ENCODE measurements around the gene GRID1. TPM values are rescaled to one million over a fixed set of nuclear protein-coding genes. Genes with fewer than 3 reads are reported as not detected.

GRID1 gene
- total and polyA plus RNA-seq, 9 of the 15 experiments (the other 6 are each of a cell fraction or from before 2014, with no cell fraction given), result 0.01 to 7.2 (median 1.2) TPM

- Histone ChIP-seq H3K4me1 (replicated peaks in 1 of 2; ENCODE audit: control insufficient read depth in 2 of 2, insufficient read depth in 2 of 2, low read length in 2 of 2) (no peaks in the 10 kb centered on the region), H3K36me3 (ENCODE audit: control insufficient read depth, insufficient read depth, low read length) (no peaks in the 10 kb centered on the region), H3K79me2 (ENCODE audit: control insufficient read depth, insufficient read depth, low read length) (no peaks in the 10 kb centered on the region), H2AFZ (ENCODE audit: low read depth, low read length) (no peak overlapping the region), H3K9me1 (ENCODE audit: control insufficient read depth, insufficient read depth, low read length) (no peaks in the 10 kb centered on the region), H4K20me1 (replicated peaks; ENCODE audit: control insufficient read depth, insufficient read depth, low read length) (no peaks in the 10 kb centered on the region), H3K27ac (ENCODE audit: extremely low read depth, low read depth, low read length) (no peak overlapping the region), H3K27me3 (ENCODE audit: control insufficient read depth in 2 of 2, insufficient read depth in 2 of 2, low read length in 2 of 2) (no peaks in the 10 kb centered on the region), H3K9ac (ENCODE audit: insufficient read depth in 1 of 2, low read depth in 2 of 2, low read length in 2 of 2) (no peak overlapping the region), H3K4me2 (ENCODE audit: insufficient read depth, low read length) (no peak overlapping the region), H3K9me3 (replicated peaks; ENCODE audit: control insufficient read depth, insufficient read depth, low read depth, low read length) (no peaks in the 10 kb centered on the region), H3K4me3 (no peak overlapping the region)
- BruUV-seq (replicated peaks), result no TSS peak
- no peak for ATAC-seq
- ChIA-PET CTCF (ENCODE audit: low intra/inter-chr PET ratio) (no interaction called here), POLR2A (interaction anchor here (0.6 kb wide), 1 partner anchor 66 kb away, joined by 3 read pairs; no protein-coding TSS in a partner anchor)
- 0% methylated on average over 2 of the region's 15 CpGs for whole genome bisulfite sequencing (ENCODE audit: insufficient coverage, low coverage, missing lambda C conversion rate)
- intact Hi-C loops (cut with micrococcal nuclease) (no loop called here), in situ Hi-C loops (cut with MboI) (no loop called here)
- TF ChIP-seq SMARCE1 (IDR thresholded peaks at IDR 0.05) (no peak), RBM14 (IDR thresholded peaks at IDR 0.05; ENCODE audit: borderline replicate concordance, insufficient read depth, low read depth, low read length) (no peak), E2F1 (CRISPR knock-in tag; IDR thresholded peaks at IDR 0.05) (no peak), MED1 (CRISPR knock-in tag; IDR thresholded peaks at IDR 0.05; ENCODE audit: borderline replicate concordance) (no peak), ZNF507 (tag; conservative IDR thresholded peaks at IDR 0.05) (no peak), MTF1 (CRISPR knock-in tag; IDR thresholded peaks at IDR 0.05; ENCODE audit: borderline replicate concordance) (no peak), HDAC3 (IDR thresholded peaks at IDR 0.05; ENCODE audit: borderline replicate concordance, partially characterized antibody) (no peak), CHD4 (IDR thresholded peaks at IDR 0.05; ENCODE audit: insufficient read depth, insufficient replicate concordance, low read depth, low read length, poor library complexity, severe bottlenecking) (no peak), CXXC5 (CRISPR knock-in tag; IDR thresholded peaks at IDR 0.05) (no peak), MCM7 (IDR thresholded peaks at IDR 0.05) (no peak), HIVEP1 (CRISPR knock-in tag; IDR thresholded peaks at IDR 0.05) (no peak), MAFG (tag; conservative IDR thresholded peaks at IDR 0.05) (no peak), NRF1 (conservative IDR thresholded peaks at IDR 0.05 in 1 of 2, IDR thresholded peaks at IDR 0.05 in 1 of 2) (no peak), ZNF347 (CRISPR knock-in tag; IDR thresholded peaks at IDR 0.05; ENCODE audit: low read depth) (no peak), C11orf30 (IDR thresholded peaks at IDR 0.05; ENCODE audit: low read depth) (no peak), NR3C1 (CRISPR knock-in tag; IDR thresholded peaks at IDR 0.05) (no peak), STAT5B (CRISPR knock-in tag; IDR thresholded peaks at IDR 0.05) (no peak), ZFP30 (CRISPR knock-in tag; IDR thresholded peaks at IDR 0.05; ENCODE audit: borderline replicate concordance) (no peak), COPS2 (conservative IDR thresholded peaks at IDR 0.05) (no peak)
- TF ChIP-seq, protein P1, sequence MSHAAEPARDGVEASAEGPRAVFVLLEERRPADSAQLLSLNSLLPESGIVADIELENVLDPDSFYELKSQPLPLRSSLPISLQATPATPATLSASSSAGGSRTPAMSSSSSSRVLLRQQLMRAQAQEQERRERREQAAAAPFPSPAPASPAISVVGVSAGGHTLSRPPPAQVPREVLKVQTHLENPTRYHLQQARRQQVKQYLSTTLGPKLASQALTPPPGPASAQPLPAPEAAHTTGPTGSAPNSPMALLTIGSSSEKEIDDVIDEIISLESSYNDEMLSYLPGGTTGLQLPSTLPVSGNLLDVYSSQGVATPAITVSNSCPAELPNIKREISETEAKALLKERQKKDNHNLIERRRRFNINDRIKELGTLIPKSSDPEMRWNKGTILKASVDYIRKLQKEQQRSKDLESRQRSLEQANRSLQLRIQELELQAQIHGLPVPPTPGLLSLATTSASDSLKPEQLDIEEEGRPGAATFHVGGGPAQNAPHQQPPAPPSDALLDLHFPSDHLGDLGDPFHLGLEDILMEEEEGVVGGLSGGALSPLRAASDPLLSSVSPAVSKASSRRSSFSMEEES (CRISPR knock-in tag; IDR thresholded peaks at IDR 0.05), result no peak
- DNase-seq (ENCODE audit: extremely low read depth in 1 of 4, low spot score in 3 of 4), result no peak
- no peak for FAIRE-seq
Observed at GRCh38 chr10:86250399-86250798, 116.2 kb downstream of the GRID1 start.
